Panc1 (cell line): Measurements from ENCODE around the gene TNRC18.

Source experiments
- POLR2AphosphoS5 ChIP-seq: IDR thresholded peaks from 2 replicates; pipeline ENCODE4 v1.6.1; 2012; ENCODE audit warnings: mild to moderate bottlenecking, low read depth, low read length, moderate library complexity
- REST ChIP-seq, 2 experiments: IDR thresholded peaks; 2 replicates each; pipeline ENCODE4 v1.6.1; 2011 to 2012; ENCODE audit warnings: low read depth in 2 of 2, control low read depth in 1 of 2, low read length in 1 of 2, mild to moderate bottlenecking in 1 of 2, moderate library complexity in 1 of 2; ENCODE audit not compliant: insufficient read depth in 1 of 2
- TCF7L2 ChIP-seq: IDR thresholded peaks from 2 replicates; pipeline ENCODE4 v1.6.1; 2011; ENCODE audit warnings: mild to moderate bottlenecking, low read depth, low read length, inconsistent platforms
- TF ChIP-seq, protein P1 (sequence below): fragments of 450-650 bp; IDR thresholded peaks from 2 replicates; pipeline ENCODE4 v1.5.1; 2017; ENCODE audit warnings: mild to moderate bottlenecking

DNA sequence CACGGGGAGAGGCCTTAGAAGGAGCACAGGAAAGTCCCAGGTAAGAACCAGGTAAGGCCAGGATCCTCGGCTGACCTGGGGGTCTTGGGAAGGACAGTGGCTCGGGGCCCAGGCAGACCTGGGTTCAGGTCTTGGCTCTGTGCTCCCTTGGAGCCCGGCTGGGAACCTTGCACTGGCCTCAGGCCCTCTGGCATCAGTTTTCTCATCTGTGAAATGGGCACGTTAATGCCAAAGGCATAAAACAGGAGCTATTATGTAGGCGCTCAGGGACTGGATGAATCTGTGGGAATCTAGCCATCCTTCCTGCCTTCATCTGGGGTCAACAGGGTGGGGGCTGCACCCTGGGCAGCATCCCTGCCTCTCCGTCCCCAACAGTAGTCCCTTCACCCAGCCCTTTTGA, 149.2 kb downstream of the TNRC18 start:
- TF ChIP-seq, protein P1, sequence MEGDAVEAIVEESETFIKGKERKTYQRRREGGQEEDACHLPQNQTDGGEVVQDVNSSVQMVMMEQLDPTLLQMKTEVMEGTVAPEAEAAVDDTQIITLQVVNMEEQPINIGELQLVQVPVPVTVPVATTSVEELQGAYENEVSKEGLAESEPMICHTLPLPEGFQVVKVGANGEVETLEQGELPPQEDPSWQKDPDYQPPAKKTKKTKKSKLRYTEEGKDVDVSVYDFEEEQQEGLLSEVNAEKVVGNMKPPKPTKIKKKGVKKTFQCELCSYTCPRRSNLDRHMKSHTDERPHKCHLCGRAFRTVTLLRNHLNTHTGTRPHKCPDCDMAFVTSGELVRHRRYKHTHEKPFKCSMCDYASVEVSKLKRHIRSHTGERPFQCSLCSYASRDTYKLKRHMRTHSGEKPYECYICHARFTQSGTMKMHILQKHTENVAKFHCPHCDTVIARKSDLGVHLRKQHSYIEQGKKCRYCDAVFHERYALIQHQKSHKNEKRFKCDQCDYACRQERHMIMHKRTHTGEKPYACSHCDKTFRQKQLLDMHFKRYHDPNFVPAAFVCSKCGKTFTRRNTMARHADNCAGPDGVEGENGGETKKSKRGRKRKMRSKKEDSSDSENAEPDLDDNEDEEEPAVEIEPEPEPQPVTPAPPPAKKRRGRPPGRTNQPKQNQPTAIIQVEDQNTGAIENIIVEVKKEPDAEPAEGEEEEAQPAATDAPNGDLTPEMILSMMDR = no peak
- TF ChIP-seq POLR2AphosphoS5 (no peak), REST (IDR thresholded peaks at IDR 0.05; ENCODE audit: insufficient read depth in 1 of 2, low read depth in 2 of 2, low read length in 1 of 2) (no peak), TCF7L2 (no peak)
